Right atrium auricular region (tissue), 2 donors: ENCODE results near the gene ACSM2B. TPM values are rescaled to one million over a fixed set of nuclear protein-coding genes. Genes with fewer than 3 reads are reported as not detected.
"Not testable (repeated sequence)": the region's sequence is repeated elsewhere in the genome, so short reads cannot be mapped to it uniquely, and the experiment has no call there.

Experiments
- DNase-seq: peaks from one replicate; pipeline ENCODE4 v3.0.0-alpha.2; 2019; ENCODE audit warnings: low spot score
- H3K27ac ChIP-seq, 2 donors: fragments of 200-600 bp; sonication (generic); 1 replicate in 1 of 2; 2 replicates in 1 of 2; pipeline ENCODE4 v1.5.1; 2016 to 2019
- H3K27me3 ChIP-seq, 2 donors: fragments of 200-600 bp; sonication (generic); one replicate each; pipeline versions ENCODE4 v1.5.1 to v1.6.0; 2017 to 2019
- H3K36me3 ChIP-seq: fragments of 200-600 bp; sonication (generic); one replicate; pipeline ENCODE4 v1.5.1; 2016
- H3K4me1 ChIP-seq, 2 donors: fragments of 200-600 bp; sonication (generic); one replicate each; pipeline versions ENCODE4 v1.5.1 to v1.6.0; 2017 to 2019
- H3K4me3 ChIP-seq, 2 donors: fragments of 200-600 bp; sonication (generic); 1 replicate in 1 of 2; 2 replicates in 1 of 2; pipeline ENCODE4 v1.5.1; 2017 to 2019; ENCODE audit warnings: mild to moderate bottlenecking in 1 of 2, moderate library complexity in 1 of 2
- H3K9me3 ChIP-seq, 2 donors: fragments of 200-600 bp; sonication (generic); one replicate each; pipeline ENCODE4 v1.5.1; 2019
- total RNA-seq, 2 donors: library from RNA; depleted of rRNA; stranded (reverse); fragments of >200 nt; gene quantifications; one replicate each; pipeline ENCODE4 v1.1.0, GENCODE V29; 2016
- TF ChIP-seq, protein P1 (sequence below), 2 donors: fragments of 200-600 bp; sonication (generic); IDR thresholded peaks; one replicate each; pipeline ENCODE4 v1.5.1; 2019; ENCODE audit warnings: antibody characterized with exemption in 2 of 2

ACSM2B gene, protein sequence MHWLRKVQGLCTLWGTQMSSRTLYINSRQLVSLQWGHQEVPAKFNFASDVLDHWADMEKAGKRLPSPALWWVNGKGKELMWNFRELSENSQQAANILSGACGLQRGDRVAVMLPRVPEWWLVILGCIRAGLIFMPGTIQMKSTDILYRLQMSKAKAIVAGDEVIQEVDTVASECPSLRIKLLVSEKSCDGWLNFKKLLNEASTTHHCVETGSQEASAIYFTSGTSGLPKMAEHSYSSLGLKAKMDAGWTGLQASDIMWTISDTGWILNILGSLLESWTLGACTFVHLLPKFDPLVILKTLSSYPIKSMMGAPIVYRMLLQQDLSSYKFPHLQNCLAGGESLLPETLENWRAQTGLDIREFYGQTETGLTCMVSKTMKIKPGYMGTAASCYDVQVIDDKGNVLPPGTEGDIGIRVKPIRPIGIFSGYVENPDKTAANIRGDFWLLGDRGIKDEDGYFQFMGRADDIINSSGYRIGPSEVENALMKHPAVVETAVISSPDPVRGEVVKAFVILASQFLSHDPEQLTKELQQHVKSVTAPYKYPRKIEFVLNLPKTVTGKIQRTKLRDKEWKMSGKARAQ
- not detected for total RNA-seq

DNA sequence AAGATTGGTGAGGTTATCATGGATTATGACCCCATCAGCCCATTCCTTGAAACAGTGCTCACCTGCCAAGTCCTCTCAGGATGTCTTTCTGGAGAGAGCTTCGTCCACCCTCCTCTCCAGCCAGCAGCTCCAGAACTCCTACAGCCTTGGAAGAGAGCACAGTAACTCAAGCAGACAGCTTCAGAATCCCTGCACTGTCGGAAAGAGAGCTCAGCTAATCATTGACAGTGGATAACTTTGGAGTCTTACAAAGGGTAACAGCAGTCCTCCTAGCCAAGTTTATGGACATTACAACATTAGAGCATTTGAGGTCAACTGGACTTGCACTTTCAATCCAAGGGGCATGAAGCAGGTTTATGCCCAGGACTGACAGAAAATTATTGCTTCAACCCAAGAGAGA is at the start of gene ACSM2B:
Gene ACSM2B, minus strand, starts transcription at position 223 of the 400 bp plus-strand sequence. CDS start 11,522 bp downstream, outside the sequence.
- H3K36me3 ChIP-seq, H3K4me3 ChIP-seq, H3K4me1 ChIP-seq, H3K27me3 ChIP-seq, DNase-seq, H3K27ac ChIP-seq, H3K9me3 ChIP-seq: not testable (repeated sequence)

DNA sequence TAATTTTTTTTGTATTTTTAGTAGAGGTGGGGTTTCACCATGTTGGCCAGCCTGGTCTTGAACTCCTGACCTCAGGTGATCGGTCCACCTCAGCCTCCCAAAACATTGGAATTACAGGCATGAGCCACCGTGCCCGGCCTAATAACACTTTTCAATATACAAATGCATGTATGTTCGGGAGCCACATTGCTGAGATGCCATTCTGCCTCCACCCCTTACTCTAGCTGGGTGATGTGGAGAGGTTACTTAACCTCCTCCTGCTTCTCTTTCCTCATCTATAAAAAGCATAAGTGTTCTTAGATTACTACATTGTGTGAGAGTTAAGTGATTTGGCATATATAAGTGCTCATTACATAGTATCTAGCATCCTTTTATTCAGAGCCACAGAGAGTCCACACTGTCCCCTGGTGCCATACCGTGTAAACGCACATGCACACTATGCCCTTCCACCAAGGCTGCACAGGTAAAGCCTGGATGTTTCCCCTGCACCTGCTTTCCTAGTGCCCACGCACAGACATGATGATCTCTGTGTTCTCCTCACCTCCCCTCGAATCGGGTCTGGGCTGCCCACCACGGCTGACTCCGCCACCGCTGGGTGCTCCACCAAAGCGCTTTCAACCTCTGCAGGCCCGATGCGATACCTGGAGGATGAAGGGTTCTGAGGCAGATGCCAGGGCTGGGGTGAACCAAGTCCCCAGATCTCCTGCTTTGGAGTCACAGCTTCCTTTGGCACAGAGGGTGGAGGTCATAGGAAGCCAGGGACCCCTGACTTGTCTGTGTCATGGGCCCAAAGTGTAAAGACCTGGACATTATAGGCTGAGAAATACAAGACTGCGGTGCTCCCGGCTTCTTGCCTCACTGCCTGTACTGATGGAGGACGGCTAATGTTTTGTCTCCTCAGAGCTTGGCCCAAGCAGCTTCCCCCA is 49.0 kb upstream of the ACSM2B start:
- H3K27me3 ChIP-seq = no peaks in the 10 kb centered on the region
- TF ChIP-seq, protein P1, sequence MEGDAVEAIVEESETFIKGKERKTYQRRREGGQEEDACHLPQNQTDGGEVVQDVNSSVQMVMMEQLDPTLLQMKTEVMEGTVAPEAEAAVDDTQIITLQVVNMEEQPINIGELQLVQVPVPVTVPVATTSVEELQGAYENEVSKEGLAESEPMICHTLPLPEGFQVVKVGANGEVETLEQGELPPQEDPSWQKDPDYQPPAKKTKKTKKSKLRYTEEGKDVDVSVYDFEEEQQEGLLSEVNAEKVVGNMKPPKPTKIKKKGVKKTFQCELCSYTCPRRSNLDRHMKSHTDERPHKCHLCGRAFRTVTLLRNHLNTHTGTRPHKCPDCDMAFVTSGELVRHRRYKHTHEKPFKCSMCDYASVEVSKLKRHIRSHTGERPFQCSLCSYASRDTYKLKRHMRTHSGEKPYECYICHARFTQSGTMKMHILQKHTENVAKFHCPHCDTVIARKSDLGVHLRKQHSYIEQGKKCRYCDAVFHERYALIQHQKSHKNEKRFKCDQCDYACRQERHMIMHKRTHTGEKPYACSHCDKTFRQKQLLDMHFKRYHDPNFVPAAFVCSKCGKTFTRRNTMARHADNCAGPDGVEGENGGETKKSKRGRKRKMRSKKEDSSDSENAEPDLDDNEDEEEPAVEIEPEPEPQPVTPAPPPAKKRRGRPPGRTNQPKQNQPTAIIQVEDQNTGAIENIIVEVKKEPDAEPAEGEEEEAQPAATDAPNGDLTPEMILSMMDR (IDR thresholded peaks at IDR 0.05) = no peak
- DNase-seq = no peak
- no peaks in the 10 kb centered on the region for H3K9me3 ChIP-seq
- H3K4me1 ChIP-seq = no peaks in the 10 kb centered on the region
- H3K36me3 ChIP-seq = no peaks in the 10 kb centered on the region
- H3K4me3 ChIP-seq = no peak overlapping the region
- no peak overlapping the region for H3K27ac ChIP-seq

DNA sequence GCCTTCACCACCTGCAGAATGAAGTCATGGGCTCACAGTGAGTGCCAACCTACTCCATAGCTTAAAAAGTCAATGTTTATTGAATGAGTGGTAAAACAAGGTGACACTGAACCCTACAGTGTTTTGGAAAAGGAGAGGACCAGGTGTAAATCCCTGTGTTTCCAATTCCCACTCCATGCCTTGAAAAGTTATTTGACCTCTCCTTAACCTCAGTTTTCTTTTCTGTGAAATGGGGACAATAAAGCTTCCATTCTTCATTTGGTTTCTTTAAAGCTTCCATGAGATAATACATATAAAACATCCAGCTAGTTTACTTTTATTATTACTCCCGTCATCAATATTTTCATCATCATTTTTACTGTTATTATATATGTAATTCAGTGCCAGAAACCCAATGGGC is 48.0 kb upstream of the ACSM2B start:
- Histone ChIP-seq H3K4me1 (no peaks in the 10 kb centered on the region), H3K9me3 (no peaks in the 10 kb centered on the region), H3K4me3 (no peak overlapping the region), H3K36me3 (no peaks in the 10 kb centered on the region), H3K27ac (no peak overlapping the region), H3K27me3 (no peaks in the 10 kb centered on the region)
- TF ChIP-seq, protein P1 (IDR thresholded peaks at IDR 0.05) = no peak
- DNase-seq = no peak

DNA sequence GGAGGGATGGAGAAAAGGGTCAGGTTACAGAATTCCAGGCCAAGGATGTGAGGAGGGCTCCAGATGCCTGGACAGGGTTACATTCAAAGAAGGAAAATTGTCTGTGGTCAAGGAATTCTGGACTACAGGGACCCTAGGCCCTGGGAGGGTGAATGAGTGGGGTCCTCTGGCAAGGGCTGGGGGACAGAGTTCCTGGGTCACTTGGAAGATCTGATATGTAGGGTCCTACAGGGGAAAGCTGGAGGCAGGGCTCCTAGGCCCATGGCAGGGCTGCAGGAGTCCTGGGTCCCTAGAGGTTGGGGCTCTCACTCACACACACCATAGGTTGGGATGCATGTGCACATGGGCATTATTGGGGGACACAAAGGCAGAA is 46.3 kb upstream of the ACSM2B start:
- H3K27ac ChIP-seq = no peak overlapping the region
- no peak for DNase-seq
- no peaks in the 10 kb centered on the region for H3K9me3 ChIP-seq
- H3K4me1 ChIP-seq = no peaks in the 10 kb centered on the region
- no peaks in the 10 kb centered on the region for H3K27me3 ChIP-seq
- TF ChIP-seq, protein P1 (IDR thresholded peaks at IDR 0.05) = no peak
- H3K4me3 ChIP-seq = no peak overlapping the region
- no peaks in the 10 kb centered on the region for H3K36me3 ChIP-seq

DNA sequence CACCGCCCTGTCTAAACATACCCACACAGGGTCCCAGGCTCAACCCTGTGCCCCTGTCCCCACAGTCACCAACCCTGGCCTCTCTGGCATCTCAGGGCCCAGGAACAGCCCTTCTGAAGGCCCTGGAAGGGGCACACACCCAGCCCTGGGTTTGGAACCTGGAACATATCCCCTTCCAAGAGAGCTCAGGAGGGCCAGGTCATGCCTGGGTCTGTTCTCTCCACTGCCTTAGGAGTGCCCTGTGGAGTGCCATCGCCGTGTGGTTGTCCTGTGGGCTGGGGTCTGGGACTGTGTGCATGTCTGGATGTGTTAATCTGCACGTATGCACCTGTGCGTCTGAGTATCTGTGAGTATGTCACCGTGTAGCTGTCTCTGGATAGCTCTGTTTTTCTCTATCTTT is 45.2 kb upstream of the ACSM2B start:
- Histone ChIP-seq H3K36me3 (no peaks in the 10 kb centered on the region), H3K4me3 (no peak overlapping the region), H3K4me1 (no peaks in the 10 kb centered on the region), H3K27ac (no peak overlapping the region), H3K9me3 (no peaks in the 10 kb centered on the region), H3K27me3 (no peaks in the 10 kb centered on the region)
- no peak for DNase-seq
- TF ChIP-seq, protein P1 (IDR thresholded peaks at IDR 0.05) = no peak

DNA sequence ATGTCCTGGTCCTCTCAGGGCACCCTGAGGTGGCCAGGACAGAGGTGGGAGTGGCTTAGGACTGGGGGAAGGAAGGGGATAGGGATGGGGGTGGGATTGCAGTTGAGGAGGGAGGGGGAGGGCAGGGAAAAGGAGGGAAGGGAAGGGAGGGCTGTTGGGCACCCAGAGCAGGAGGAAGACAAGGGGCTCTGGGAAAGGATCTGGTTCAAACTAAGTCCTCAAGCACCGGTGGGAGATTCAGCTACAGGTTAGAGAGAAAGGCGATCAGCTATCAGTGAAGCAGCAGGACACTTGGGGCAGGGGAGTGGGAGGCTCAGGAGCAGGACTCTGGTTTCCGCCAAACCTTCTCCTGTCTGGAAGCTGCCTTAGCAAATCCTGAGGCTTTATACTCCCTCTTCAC is 44.6 kb upstream of the ACSM2B start:
- Histone ChIP-seq H3K27me3 (no peaks in the 10 kb centered on the region), H3K36me3 (no peaks in the 10 kb centered on the region), H3K4me1 (no peaks in the 10 kb centered on the region), H3K4me3 (no peak overlapping the region), H3K27ac (no peak overlapping the region), H3K9me3 (no peaks in the 10 kb centered on the region)
- TF ChIP-seq, protein P1 (IDR thresholded peaks at IDR 0.05) = no peak
- no peak for DNase-seq
